K562 (cell line): ENCODE measurements around the gene LHB. TPM values are rescaled to one million over a fixed set of nuclear protein-coding genes. Genes with fewer than 3 reads are reported as not detected.

Source experiments
- CBFB ChIP-seq: sonication (generic); formaldehyde crosslinking; IDR thresholded peaks from 2 replicates; pipeline ENCODE4 v1.4.0; 2020; ENCODE audit warnings: mild to moderate bottlenecking, missing genetic modification reagents
- CREB3L1 ChIP-seq: fragments of 450-650 bp; IDR thresholded peaks from 2 replicates; pipeline ENCODE4 v1.6.1; 2014; ENCODE audit warnings: low read depth, mild to moderate bottlenecking, moderate library complexity, borderline replicate concordance
- ELF1 ChIP-seq: fragments of 200-800 bp; sonication (Bioruptor generic); IDR thresholded peaks from 2 replicates; pipeline ENCODE4 v1.6.1; 2016; ENCODE audit warnings: missing genetic modification characterization, missing compliant biosample characterization
- ETS2 ChIP-seq: IDR thresholded peaks from 2 replicates; pipeline ENCODE4 v1.6.1; 2016; ENCODE audit warnings: borderline replicate concordance, missing genetic modification characterization, mild to moderate bottlenecking, moderate library complexity, missing compliant biosample characterization; ENCODE audit not compliant: poor library complexity, severe bottlenecking
- ETV5 ChIP-seq: sonication (generic); formaldehyde crosslinking; IDR thresholded peaks from 2 replicates; pipeline ENCODE4 v1.4.0; 2020; ENCODE audit warnings: low read depth, mild to moderate bottlenecking, missing genetic modification reagents
- GTF2E2 ChIP-seq: fragments of 200-800 bp; sonication (Bioruptor generic); IDR thresholded peaks from 2 replicates; pipeline ENCODE4 v1.6.1; 2016; ENCODE audit warnings: missing genetic modification characterization, missing compliant biosample characterization
- HOXB6 ChIP-seq: fragments of 250-450 bp; sonication (Bioruptor Pico); IDR thresholded peaks from 2 replicates; pipeline ENCODE4 v1.5.1; 2022; ENCODE audit warnings: mild to moderate bottlenecking, borderline replicate concordance
- MGA ChIP-seq: fragments of 450-650 bp; IDR thresholded peaks from 2 replicates; pipeline ENCODE4 v1.6.1; 2016; ENCODE audit warnings: mild to moderate bottlenecking, moderate library complexity
- NBN ChIP-seq: fragments of 450-650 bp; IDR thresholded peaks from 2 replicates; pipeline ENCODE4 v1.6.1; 2016; ENCODE audit warnings: low read depth, mild to moderate bottlenecking
- NRF1 ChIP-seq, 2 experiments: fragments of 450-650 bp; IDR thresholded peaks in 1 of 2; conservative IDR thresholded peaks in 1 of 2; 2 replicates each; pipeline ENCODE4 v1.6.1; 2014; ENCODE audit warnings: mild to moderate bottlenecking in 2 of 2
- PHB ChIP-seq: fragments of 250-450 bp; sonication (Bioruptor Pico); IDR thresholded peaks from 2 replicates; pipeline ENCODE4 v1.5.0; 2021
- RAD51 ChIP-seq: fragments of 450-650 bp; IDR thresholded peaks from 2 replicates; pipeline ENCODE4 v1.7.1; 2016; ENCODE audit warnings: low read depth, mild to moderate bottlenecking, borderline replicate concordance
- RBM14 ChIP-seq: fragments of 200-400 bp; formaldehyde crosslinking; IDR thresholded peaks from 2 replicates; pipeline ENCODE4 v1.6.1; 2018; ENCODE audit warnings: low read depth, mild to moderate bottlenecking, low read length, moderate library complexity, borderline replicate concordance; ENCODE audit not compliant: insufficient read depth
- RBM17 ChIP-seq: fragments of 200-400 bp; formaldehyde crosslinking; IDR thresholded peaks from 2 replicates; pipeline ENCODE4 v1.6.1; 2017; ENCODE audit warnings: low read depth, mild to moderate bottlenecking, low read length, borderline replicate concordance
- THRAP3 ChIP-seq: fragments of 450-650 bp; IDR thresholded peaks from 2 replicates; pipeline ENCODE4 v1.6.1; 2016; ENCODE audit warnings: mild to moderate bottlenecking, inconsistent platforms, borderline replicate concordance
- ZNF197 ChIP-seq: fragments of 200-800 bp; sonication (Bioruptor generic); IDR thresholded peaks from 2 replicates; pipeline ENCODE4 v1.6.1; 2016; ENCODE audit warnings: low read depth, missing genetic modification characterization, missing compliant biosample characterization
- polyA plus RNA-seq, 8 experiments: library from polyadenylated mRNA; depleted of rRNA in 4 of 8; stranded (reverse) in 5 of 8; unstranded in 3 of 8; fragments of >200 nt; fragmentation: Nextera tagmentation in 2 of 8; fragmentation: Illumina TruSeq in 1 of 8; extraction: Ambion mirVana in 2 of 8; extraction: Trizol in 1 of 8; gene quantifications; 2 replicates each; pipeline versions ENCODE4 v1.2.1 to v1.2.3, GENCODE V29; 2011 to 2014; ENCODE audit warnings: inconsistent platforms in 1 of 8, missing spikeins in 1 of 8
- total RNA-seq, 7 experiments: library from RNA; depleted of rRNA in 6 of 7; stranded (reverse); fragments of >200 nt in 6 of 7; fragmentation: Illumina TruSeq in 2 of 7; extraction: Trizol in 2 of 7; gene quantifications; 2 replicates each; pipeline versions ENCODE4 v1.2.1 to v1.2.3, GENCODE V29; 2011 to 2021; ENCODE audit warnings: low replicate concordance in 1 of 7

Gene LHB
- total and polyA plus RNA-seq, 9 of the 15 experiments (the other 6 are each of a cell fraction or from before 2014, with no cell fraction given) = 0.54 TPM; not detected in 8

- TF ChIP-seq GTF2E2 (tag) = no peak
- no peak for TF ChIP-seq ELF1 (tag)
- TF ChIP-seq CREB3L1 = 0 out of 2 replicates have a peak, but pooled peaks have one; percentile 9
- no peak for TF ChIP-seq ETS2
- peak in 1 of 2 experiments; percentile 31; a peak in 2 of 4 replicates for TF ChIP-seq NRF1 (conservative IDR thresholded peaks at IDR 0.05 in 1 of 2, IDR thresholded peaks at IDR 0.05 in 1 of 2)
- no peak for TF ChIP-seq RBM14
- no peak for TF ChIP-seq THRAP3
- no peak for TF ChIP-seq RBM17
- TF ChIP-seq HOXB6 (CRISPR knock-in tag) = no peak
- peak; percentile 73; the same call in 1 of the 2 replicates for TF ChIP-seq PHB (CRISPR knock-in tag)
- no peak for TF ChIP-seq ZNF197 (CRISPR knock-in tag)
- TF ChIP-seq MGA = no peak
- no peak for TF ChIP-seq ETV5 (CRISPR knock-in tag)
- TF ChIP-seq NBN = no peak
- TF ChIP-seq CBFB (CRISPR knock-in tag) = 0 out of 2 replicates have a peak, but pooled peaks have one; percentile 77
- TF ChIP-seq RAD51 = no peak
Observed at GRCh38 chr19:48992581-48993174, 24.2 kb downstream of the LHB start (continued).
